Measurements from ENCODE around the gene RNF8. TPM values are rescaled to one million over a fixed set of nuclear protein-coding genes. Genes with fewer than 3 reads are reported as not detected.

RNF8 gene
- total and polyA plus RNA-seq, 11 donors, result 10.3 to 20.6 (median 15.9) TPM

DNA sequence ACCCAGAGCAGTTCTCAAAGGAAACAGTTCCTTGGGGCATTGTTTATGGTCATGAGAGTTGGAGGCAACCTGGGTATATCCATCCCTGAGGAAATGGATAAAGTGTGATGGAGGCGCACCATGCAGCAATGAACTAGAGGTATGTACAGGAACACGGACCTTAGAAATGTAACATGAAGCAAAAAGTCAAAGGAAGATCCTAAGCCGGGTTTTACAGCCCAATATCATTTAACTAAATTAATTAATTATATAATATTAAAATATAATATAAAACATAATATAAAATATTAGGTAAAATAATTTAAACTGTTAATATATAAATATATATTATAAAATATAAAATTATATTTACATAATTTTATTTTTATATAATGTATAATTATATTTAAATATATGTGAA lies 44.1 kb upstream of the RNF8 start:
- Histone ChIP-seq H3K27me3 (no peaks in the 10 kb centered on the region), H3K27ac (no peak overlapping the region), H3K36me3 (peaks cover 0 to 61% (median 21%) of the 10 kb centered on the region in 9 donors), H3K4me3 (no peak overlapping the region), H3K4me1 (peaks cover 0 to 19% (median 5%) of the 10 kb centered on the region in 12 donors), H3K9me3 (no peaks in the 10 kb centered on the region)
- WGBS, 4 donors, result 66 to 98% (median 69%) methylated on average over 3 of the region's 3 CpGs
- no peak for DNase-seq
- TF ChIP-seq POLR2A (IDR thresholded peaks at IDR 0.05), result no peak
- TF ChIP-seq, protein P1, sequence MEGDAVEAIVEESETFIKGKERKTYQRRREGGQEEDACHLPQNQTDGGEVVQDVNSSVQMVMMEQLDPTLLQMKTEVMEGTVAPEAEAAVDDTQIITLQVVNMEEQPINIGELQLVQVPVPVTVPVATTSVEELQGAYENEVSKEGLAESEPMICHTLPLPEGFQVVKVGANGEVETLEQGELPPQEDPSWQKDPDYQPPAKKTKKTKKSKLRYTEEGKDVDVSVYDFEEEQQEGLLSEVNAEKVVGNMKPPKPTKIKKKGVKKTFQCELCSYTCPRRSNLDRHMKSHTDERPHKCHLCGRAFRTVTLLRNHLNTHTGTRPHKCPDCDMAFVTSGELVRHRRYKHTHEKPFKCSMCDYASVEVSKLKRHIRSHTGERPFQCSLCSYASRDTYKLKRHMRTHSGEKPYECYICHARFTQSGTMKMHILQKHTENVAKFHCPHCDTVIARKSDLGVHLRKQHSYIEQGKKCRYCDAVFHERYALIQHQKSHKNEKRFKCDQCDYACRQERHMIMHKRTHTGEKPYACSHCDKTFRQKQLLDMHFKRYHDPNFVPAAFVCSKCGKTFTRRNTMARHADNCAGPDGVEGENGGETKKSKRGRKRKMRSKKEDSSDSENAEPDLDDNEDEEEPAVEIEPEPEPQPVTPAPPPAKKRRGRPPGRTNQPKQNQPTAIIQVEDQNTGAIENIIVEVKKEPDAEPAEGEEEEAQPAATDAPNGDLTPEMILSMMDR (IDR thresholded peaks at IDR 0.05), result no peak
- ATAC-seq, result no peak
- intact Hi-C loops (cut with DNase I), result no loop called here

DNA sequence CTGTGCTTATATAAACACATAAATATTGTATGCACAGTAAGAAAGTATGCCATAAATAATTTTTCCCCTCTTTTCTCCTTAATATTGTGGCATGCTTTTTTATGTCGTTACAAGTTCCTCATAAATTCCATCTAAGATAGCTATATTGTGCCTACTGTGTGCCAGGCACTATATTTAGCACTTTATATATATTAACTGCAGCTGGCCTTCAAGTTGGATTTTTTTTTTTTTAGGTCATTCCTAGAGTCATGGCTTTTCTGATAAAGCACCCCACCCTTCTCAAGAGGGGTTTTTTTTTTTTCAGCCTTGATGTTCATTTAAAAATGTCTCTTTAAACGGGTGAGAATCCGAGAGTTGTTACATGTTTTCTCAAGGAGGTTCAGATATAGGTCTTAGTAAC lies 42.8 kb upstream of the RNF8 start:
- no peak for TF ChIP-seq POLR2A (IDR thresholded peaks at IDR 0.05)
- DNase-seq (no peak), ATAC-seq (no peak)
- H3K4me3 ChIP-seq, result no peak overlapping the region
- H3K9me3 ChIP-seq, result no peaks in the 10 kb centered on the region
- H3K36me3 ChIP-seq, result peaks cover 2 to 66% (median 34%) of the 10 kb centered on the region in 9 donors
- intact Hi-C loops (cut with DNase I), result no loop called here
- H3K27me3 ChIP-seq, result no peaks in the 10 kb centered on the region
- 89 to 93% (median 92%) methylated on average over 3 of the region's 3 CpGs for WGBS, 4 donors
- H3K4me1 ChIP-seq, result peaks cover 0 to 19% (median 5%) of the 10 kb centered on the region in 12 donors
- H3K27ac ChIP-seq, result no peak overlapping the region

DNA sequence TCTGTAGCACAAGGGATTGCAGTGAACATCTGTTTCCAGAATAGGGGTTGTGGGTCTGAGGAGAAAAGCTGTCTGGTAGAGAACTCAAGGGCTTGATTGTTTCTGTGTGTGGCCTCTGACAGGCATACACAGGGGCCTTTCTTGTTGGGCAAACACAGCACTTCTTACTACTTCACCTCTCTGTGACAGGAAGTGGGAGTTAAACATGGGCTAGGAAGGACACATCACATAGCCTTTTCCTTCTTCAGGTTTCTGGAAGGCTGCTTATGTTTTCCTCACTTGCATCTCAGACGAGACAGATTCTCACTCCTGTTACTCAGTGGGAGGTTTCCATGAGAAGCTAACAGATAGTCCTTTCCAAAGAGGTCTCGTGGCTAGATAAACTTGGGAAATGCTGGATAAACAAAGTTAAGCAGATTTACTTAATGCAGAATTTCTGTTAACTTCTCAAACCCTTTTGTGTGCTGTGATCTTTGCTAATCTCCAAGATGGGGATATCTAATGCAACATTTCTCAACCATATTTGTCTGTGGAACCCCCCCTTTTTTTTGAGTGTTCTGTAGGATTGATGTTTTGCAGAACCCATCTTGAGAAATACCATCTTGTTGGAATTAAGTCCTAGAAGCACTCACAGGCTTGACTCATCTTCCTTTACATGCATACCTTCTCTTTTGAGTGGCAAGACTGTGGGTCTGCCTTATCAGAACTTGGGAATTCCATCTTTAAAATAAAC lies 41.9 kb upstream of the RNF8 start:
- Histone ChIP-seq H3K36me3 (peaks cover 2 to 67% (median 43%) of the 10 kb centered on the region in 9 donors), H3K27ac (no peak overlapping the region), H3K4me1 (peaks cover 0 to 16% (median 5%) of the 10 kb centered on the region in 12 donors), H3K27me3 (no peaks in the 10 kb centered on the region), H3K4me3 (no peak overlapping the region), H3K9me3 (no peaks in the 10 kb centered on the region)
- TF ChIP-seq, protein P1 (IDR thresholded peaks at IDR 0.05), result no peak
- TF ChIP-seq POLR2A (IDR thresholded peaks at IDR 0.05), result no peak
- ATAC-seq (no peak), DNase-seq (no peak)
- intact Hi-C loops (cut with DNase I), result no loop called here
- WGBS, 4 donors, result 59 to 73% (median 67%) methylated on average over 2 of the region's 2 CpGs

- peaks cover 2 to 70% (median 60%) of the 10 kb centered on the region in 9 donors for H3K36me3 ChIP-seq
- H3K27me3 ChIP-seq, result no peaks in the 10 kb centered on the region
- no peak for TF ChIP-seq POLR2A (IDR thresholded peaks at IDR 0.05)
- TF ChIP-seq, protein P1 (IDR thresholded peaks at IDR 0.05), result no peak
- DNase-seq (no peak), ATAC-seq (no peak)
- WGBS, 4 donors, result 87 to 91% (median 89%) methylated on average over 13 of the region's 13 CpGs
- H3K27ac ChIP-seq, result no peak overlapping the region
- no peak overlapping the region for H3K4me3 ChIP-seq
- no peaks in the 10 kb centered on the region for H3K9me3 ChIP-seq
- intact Hi-C loops (cut with DNase I), result no loop called here
- peaks cover 0 to 7% (median 0%) of the 10 kb centered on the region in 12 donors for H3K4me1 ChIP-seq
Observed at GRCh38 chr6:37313723-37314486, 39.9 kb upstream of the RNF8 start.

Measured in heart left ventricle (tissue), 16 donors.